GM20431 (cell line): ENCODE results near the gene PTMS.

Experiments used
- in situ Hi-C: fragments of 300-500 bp; cut with MseI, MboI; formaldehyde crosslinking; loops from one replicate; pipeline ENCODE4 v1.15.0; 2020; ENCODE audit warnings: low sequenced_read_pairs; ENCODE audit not compliant: unreplicated experiment

PTMS gene

GRCh38 chr12:6784296-6784695, 18.1 kb downstream of the PTMS start:
- in situ Hi-C loops = no loop called here

- in situ Hi-C loops = no loop called here
Observed at GRCh38 chr12:6784761-6785160, 18.6 kb downstream of the PTMS start.

- in situ Hi-C loops = no loop called here
Observed at GRCh38 chr12:6786416-6787094, 20.4 kb downstream of the PTMS start.

- in situ Hi-C loops = no loop called here
Observed at GRCh38 chr12:6787309-6787708, 21.1 kb downstream of the PTMS start.

GRCh38 chr12:6788972-6789924, 23.1 kb downstream of the PTMS start, which contains the start of gene CD4:
Gene CD4, plus strand, starts transcription at chr12:6789528. Its CDS starts 10,611 bp downstream, at chr12:6800139.
- in situ Hi-C loops = no loop called here

- in situ Hi-C loops = no loop called here
Observed at GRCh38 chr12:6790496-6791150, 24.5 kb downstream of the PTMS start.

- in situ Hi-C loops = no loop called here
Observed at GRCh38 chr12:6791931-6792520, 25.9 kb downstream of the PTMS start.

- in situ Hi-C loops = no loop called here
Observed at GRCh38 chr12:6792522-6793201, 26.5 kb downstream of the PTMS start.

GRCh38 chr12:6795088-6795487, 28.9 kb downstream of the PTMS start:
- in situ Hi-C loops = no loop called here

- in situ Hi-C loops = no loop called here
Observed at GRCh38 chr12:6796576-6796975, 30.4 kb downstream of the PTMS start.

- in situ Hi-C loops = no loop called here
Observed at GRCh38 chr12:6799147-6799546, 33.0 kb downstream of the PTMS start.

GRCh38 chr12:6807170-6807569, 41.0 kb downstream of the PTMS start:
- in situ Hi-C loops = no loop called here

- in situ Hi-C loops = no loop called here
Observed at GRCh38 chr12:6809056-6809455, 42.9 kb downstream of the PTMS start.

GRCh38 chr12:6810758-6811157, 44.6 kb downstream of the PTMS start:
- in situ Hi-C loops = no loop called here

GRCh38 chr12:6813363-6813762, 47.2 kb downstream of the PTMS start:
- in situ Hi-C loops = no loop called here

GRCh38 chr12:6816598-6816997, 50.4 kb downstream of the PTMS start:
- in situ Hi-C loops = no loop called here

GRCh38 chr12:6817098-6817497, 50.9 kb downstream of the PTMS start:
- in situ Hi-C loops = no loop called here

GRCh38 chr12:6817662-6818157, 51.5 kb downstream of the PTMS start:
- in situ Hi-C loops = no loop called here

- in situ Hi-C loops = no loop called here
Observed at GRCh38 chr12:6818222-6818621, 52.1 kb downstream of the PTMS start.

GRCh38 chr12:6818645-6819044, 52.5 kb downstream of the PTMS start:
- in situ Hi-C loops = no loop called here
